Measurements from ENCODE around the gene GANC. TPM values are rescaled to one million over a fixed set of nuclear protein-coding genes. Genes with fewer than 3 reads are reported as not detected.

The GANC gene
- total RNA-seq, 1 experiment from 2014 or later = 12.6 TPM

- Mint-ChIP-seq H3K9me3 (ENCODE audit: unreplicated experiment) (peaks cover 9% of the 10 kb centered on the region), H3K36me3 (ENCODE audit: insufficient read depth, unreplicated experiment) (no peaks in the 10 kb centered on the region), H3K4me1 (ENCODE audit: low read depth, unreplicated experiment) (peaks cover 5% of the 10 kb centered on the region), H3K27me3 (ENCODE audit: insufficient read depth, unreplicated experiment) (no peaks in the 10 kb centered on the region), H3K27ac (ENCODE audit: unreplicated experiment) (no peak overlapping the region), H3K4me3 (ENCODE audit: unreplicated experiment) (no peak overlapping the region)
- ChIA-PET CTCF (no interaction called here), POLR2A (no interaction called here)
- intact Hi-C loops (cut with micrococcal nuclease; ENCODE audit: unreplicated experiment) = no loop called here
- DNase-seq = no peak
- no peaks in the 10 kb centered on the region for H3K27me3 ChIP-seq (replicated peaks; ENCODE audit: control insufficient read depth, insufficient read depth, low read length)
- H3K4me3 ChIP-seq (ENCODE audit: low read depth, low read length) = no peak overlapping the region
- no peak for TF ChIP-seq CTCF (IDR thresholded peaks at IDR 0.05; ENCODE audit: insufficient read depth in 1 of 2, low read depth in 1 of 2, low read length in 1 of 2, severe bottlenecking in 1 of 2, unreplicated experiment in 1 of 2)
- no TSS peak for BruUV-seq (replicated peaks)
- H3K36me3 ChIP-seq (ENCODE audit: control insufficient read depth, insufficient read depth, low read length) = no peaks in the 10 kb centered on the region
- no peaks in the 10 kb centered on the region for H3K4me1 ChIP-seq
- peaks cover 10% of the 10 kb centered on the region; the same call in 1 of the 2 replicates for H3K9me3 ChIP-seq
These were observed 100.3 kb downstream of the GANC start for GRCh38 chr15:42373274-42373673.

GRCh38 chr15:42373936-42374335 is 100.9 kb downstream of the GANC start:
- Mint-ChIP-seq H3K4me1 (ENCODE audit: low read depth, unreplicated experiment) (peaks cover 4% of the 10 kb centered on the region), H3K27me3 (ENCODE audit: insufficient read depth, unreplicated experiment) (no peaks in the 10 kb centered on the region), H3K4me3 (ENCODE audit: unreplicated experiment) (no peak overlapping the region), H3K27ac (ENCODE audit: unreplicated experiment) (no peak overlapping the region), H3K36me3 (ENCODE audit: insufficient read depth, unreplicated experiment) (no peaks in the 10 kb centered on the region), H3K9me3 (ENCODE audit: unreplicated experiment) (peaks cover 16% of the 10 kb centered on the region)
- Histone ChIP-seq H3K36me3 (ENCODE audit: control insufficient read depth, insufficient read depth, low read length) (no peaks in the 10 kb centered on the region), H3K4me3 (ENCODE audit: low read depth, low read length) (no peak overlapping the region), H3K27me3 (replicated peaks; ENCODE audit: control insufficient read depth, insufficient read depth, low read length) (no peaks in the 10 kb centered on the region), H3K4me1 (no peaks in the 10 kb centered on the region), H3K9me3 (peaks cover 3% of the 10 kb centered on the region; the same call in 1 of the 2 replicates)
- CTCF ChIA-PET = no interaction called here
- no peak for TF ChIP-seq CTCF (IDR thresholded peaks at IDR 0.05; ENCODE audit: insufficient read depth in 1 of 2, low read depth in 1 of 2, low read length in 1 of 2, severe bottlenecking in 1 of 2, unreplicated experiment in 1 of 2)
- intact Hi-C loops (cut with micrococcal nuclease; ENCODE audit: unreplicated experiment) = no loop called here
- DNase-seq = no peak
- BruUV-seq (replicated peaks) = no TSS peak
- POLR2A ChIA-PET = no interaction called here

GRCh38 chr15:42374810-42375209 is 101.8 kb downstream of the GANC start:
- ChIA-PET CTCF (no interaction called here), POLR2A (no interaction called here)
- TF ChIP-seq CTCF (IDR thresholded peaks at IDR 0.05; ENCODE audit: insufficient read depth in 1 of 2, low read depth in 1 of 2, low read length in 1 of 2, severe bottlenecking in 1 of 2, unreplicated experiment in 1 of 2) = no peak
- Mint-ChIP-seq H3K27ac (ENCODE audit: unreplicated experiment) (no peak overlapping the region), H3K36me3 (ENCODE audit: insufficient read depth, unreplicated experiment) (no peaks in the 10 kb centered on the region), H3K4me1 (ENCODE audit: low read depth, unreplicated experiment) (no peaks in the 10 kb centered on the region), H3K9me3 (ENCODE audit: unreplicated experiment) (peaks cover 16% of the 10 kb centered on the region), H3K4me3 (ENCODE audit: unreplicated experiment) (no peak overlapping the region), H3K27me3 (ENCODE audit: insufficient read depth, unreplicated experiment) (no peaks in the 10 kb centered on the region)
- intact Hi-C loops (cut with micrococcal nuclease; ENCODE audit: unreplicated experiment) = no loop called here
- H3K4me3 ChIP-seq (ENCODE audit: low read depth, low read length) = no peak overlapping the region
- peaks cover 3% of the 10 kb centered on the region; the same call in 1 of the 2 replicates for H3K9me3 ChIP-seq
- H3K36me3 ChIP-seq (ENCODE audit: control insufficient read depth, insufficient read depth, low read length) = no peaks in the 10 kb centered on the region
- H3K27me3 ChIP-seq (replicated peaks; ENCODE audit: control insufficient read depth, insufficient read depth, low read length) = no peaks in the 10 kb centered on the region
- H3K4me1 ChIP-seq = no peaks in the 10 kb centered on the region
- no peak for DNase-seq
- no TSS peak for BruUV-seq (replicated peaks)
